SK-N-SH (cell line): ENCODE measurements around the gene ANO10.

Source experiments
- ELF1 ChIP-seq: IDR thresholded peaks from 2 replicates; pipeline ENCODE4 v1.4.0; 2012
- MXI1 ChIP-seq: IDR thresholded peaks from 2 replicates; pipeline ENCODE4 v1.6.1; 2012; ENCODE audit warnings: mild to moderate bottlenecking, low read depth, low read length, improper control_type of control experiment
- TF ChIP-seq, protein P1 (sequence below): fragments of 200-600 bp; sonication (generic); IDR thresholded peaks from 2 replicates; pipeline ENCODE4 v1.6.1; 2017; ENCODE audit warnings: antibody characterized with exemption, mild to moderate bottlenecking, moderate library complexity
- TF ChIP-seq, protein P2 (sequence below): IDR thresholded peaks from 2 replicates; pipeline ENCODE4 v1.6.1; 2012; ENCODE audit warnings: mild to moderate bottlenecking, low read depth, low read length, moderate library complexity

DNA sequence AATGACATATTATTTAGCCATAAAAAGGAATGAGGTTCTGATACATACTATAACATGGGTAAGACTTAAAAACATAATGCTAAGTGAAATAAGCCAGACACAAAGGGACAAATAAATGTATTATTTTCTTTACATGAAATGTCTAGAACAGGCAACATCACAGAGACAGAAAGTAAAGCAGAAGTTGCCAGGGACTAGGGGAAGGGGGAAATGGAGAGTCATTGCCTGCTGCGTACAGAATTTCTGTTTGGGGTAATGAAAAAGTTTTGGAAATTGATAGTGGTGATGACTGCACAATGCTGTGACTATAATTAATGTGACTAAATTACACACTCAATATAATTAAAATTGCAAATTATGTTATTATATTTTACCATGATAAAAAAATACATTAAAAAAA lies 99.9 kb downstream of the ANO10 start:
- TF ChIP-seq, protein P1, sequence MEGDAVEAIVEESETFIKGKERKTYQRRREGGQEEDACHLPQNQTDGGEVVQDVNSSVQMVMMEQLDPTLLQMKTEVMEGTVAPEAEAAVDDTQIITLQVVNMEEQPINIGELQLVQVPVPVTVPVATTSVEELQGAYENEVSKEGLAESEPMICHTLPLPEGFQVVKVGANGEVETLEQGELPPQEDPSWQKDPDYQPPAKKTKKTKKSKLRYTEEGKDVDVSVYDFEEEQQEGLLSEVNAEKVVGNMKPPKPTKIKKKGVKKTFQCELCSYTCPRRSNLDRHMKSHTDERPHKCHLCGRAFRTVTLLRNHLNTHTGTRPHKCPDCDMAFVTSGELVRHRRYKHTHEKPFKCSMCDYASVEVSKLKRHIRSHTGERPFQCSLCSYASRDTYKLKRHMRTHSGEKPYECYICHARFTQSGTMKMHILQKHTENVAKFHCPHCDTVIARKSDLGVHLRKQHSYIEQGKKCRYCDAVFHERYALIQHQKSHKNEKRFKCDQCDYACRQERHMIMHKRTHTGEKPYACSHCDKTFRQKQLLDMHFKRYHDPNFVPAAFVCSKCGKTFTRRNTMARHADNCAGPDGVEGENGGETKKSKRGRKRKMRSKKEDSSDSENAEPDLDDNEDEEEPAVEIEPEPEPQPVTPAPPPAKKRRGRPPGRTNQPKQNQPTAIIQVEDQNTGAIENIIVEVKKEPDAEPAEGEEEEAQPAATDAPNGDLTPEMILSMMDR: no peak
- TF ChIP-seq MXI1 (no peak), ELF1 (no peak)
- TF ChIP-seq, protein P2, sequence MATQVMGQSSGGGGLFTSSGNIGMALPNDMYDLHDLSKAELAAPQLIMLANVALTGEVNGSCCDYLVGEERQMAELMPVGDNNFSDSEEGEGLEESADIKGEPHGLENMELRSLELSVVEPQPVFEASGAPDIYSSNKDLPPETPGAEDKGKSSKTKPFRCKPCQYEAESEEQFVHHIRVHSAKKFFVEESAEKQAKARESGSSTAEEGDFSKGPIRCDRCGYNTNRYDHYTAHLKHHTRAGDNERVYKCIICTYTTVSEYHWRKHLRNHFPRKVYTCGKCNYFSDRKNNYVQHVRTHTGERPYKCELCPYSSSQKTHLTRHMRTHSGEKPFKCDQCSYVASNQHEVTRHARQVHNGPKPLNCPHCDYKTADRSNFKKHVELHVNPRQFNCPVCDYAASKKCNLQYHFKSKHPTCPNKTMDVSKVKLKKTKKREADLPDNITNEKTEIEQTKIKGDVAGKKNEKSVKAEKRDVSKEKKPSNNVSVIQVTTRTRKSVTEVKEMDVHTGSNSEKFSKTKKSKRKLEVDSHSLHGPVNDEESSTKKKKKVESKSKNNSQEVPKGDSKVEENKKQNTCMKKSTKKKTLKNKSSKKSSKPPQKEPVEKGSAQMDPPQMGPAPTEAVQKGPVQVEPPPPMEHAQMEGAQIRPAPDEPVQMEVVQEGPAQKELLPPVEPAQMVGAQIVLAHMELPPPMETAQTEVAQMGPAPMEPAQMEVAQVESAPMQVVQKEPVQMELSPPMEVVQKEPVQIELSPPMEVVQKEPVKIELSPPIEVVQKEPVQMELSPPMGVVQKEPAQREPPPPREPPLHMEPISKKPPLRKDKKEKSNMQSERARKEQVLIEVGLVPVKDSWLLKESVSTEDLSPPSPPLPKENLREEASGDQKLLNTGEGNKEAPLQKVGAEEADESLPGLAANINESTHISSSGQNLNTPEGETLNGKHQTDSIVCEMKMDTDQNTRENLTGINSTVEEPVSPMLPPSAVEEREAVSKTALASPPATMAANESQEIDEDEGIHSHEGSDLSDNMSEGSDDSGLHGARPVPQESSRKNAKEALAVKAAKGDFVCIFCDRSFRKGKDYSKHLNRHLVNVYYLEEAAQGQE: no peak
